HFFc6 (cell line): Measurements from ENCODE around the gene UQCR10. TPM values are rescaled to one million over a fixed set of nuclear protein-coding genes. Genes with fewer than 3 reads are reported as not detected.

Experiments
- DNase-seq: peaks from one replicate; pipeline ENCODE4 v3.0.0-alpha.2; 2018
- H3K27ac Mint-ChIP-seq: 2 replicates; pipeline ENCODE4 v1.8.0; 2020; ENCODE audit warnings: mild to moderate bottlenecking, mixed read lengths
- H3K27me3 Mint-ChIP-seq: 2 replicates; pipeline ENCODE4 v1.8.0; 2021; ENCODE audit warnings: mild to moderate bottlenecking, moderate library complexity, mixed read lengths; ENCODE audit not compliant: insufficient read depth
- H3K36me3 Mint-ChIP-seq: 2 replicates; pipeline ENCODE4 v1.8.0; 2021; ENCODE audit warnings: low read depth, mixed read lengths
- H3K4me1 Mint-ChIP-seq: 2 replicates; pipeline ENCODE4 v1.8.0; 2020; ENCODE audit warnings: low read depth, mixed read lengths
- H3K4me3 Mint-ChIP-seq: 2 replicates; pipeline ENCODE4 v1.8.0; 2020; ENCODE audit warnings: mild to moderate bottlenecking, moderate library complexity, mixed read lengths
- H3K9me3 Mint-ChIP-seq: 2 replicates; pipeline ENCODE4 v1.8.0; 2020; ENCODE audit warnings: mild to moderate bottlenecking, mixed read lengths
- total RNA-seq, 6 experiments: library from RNA; stranded (reverse); fragmentation: NEBNext Ultra II Directional; extraction: Animal tissue kit (Norgen Biotek cat#: 25700); gene quantifications; 2 replicates in 1 of 6; 3 replicates in 5 of 6; pipeline ENCODE4 v1.2.3, GENCODE V29; 2021
- TF ChIP-seq, protein P1 (sequence below): fragments of 200-600 bp; sonication (generic); IDR thresholded peaks from 2 replicates; pipeline ENCODE4 v1.5.0; 2021; ENCODE audit warnings: antibody characterized with exemption, mild to moderate bottlenecking

UQCR10 gene
- total RNA-seq, 6 experiments from 2014 or later = 137 to 153 (median 150) TPM

- Mint-ChIP-seq H3K36me3 (peaks cover 11% of the 10 kb centered on the region; the same call in 1 of the 2 replicates), H3K27ac (peak within 1 kb of the TSS; percentile 95), H3K27me3 (no peaks in the 10 kb centered on the region; the same call in 1 of the 2 replicates), H3K4me1 (peaks cover 28% of the 10 kb centered on the region), H3K4me3 (peak within 1 kb of the TSS; percentile 100), H3K9me3 (no peaks in the 10 kb centered on the region)
- TF ChIP-seq, protein P1, sequence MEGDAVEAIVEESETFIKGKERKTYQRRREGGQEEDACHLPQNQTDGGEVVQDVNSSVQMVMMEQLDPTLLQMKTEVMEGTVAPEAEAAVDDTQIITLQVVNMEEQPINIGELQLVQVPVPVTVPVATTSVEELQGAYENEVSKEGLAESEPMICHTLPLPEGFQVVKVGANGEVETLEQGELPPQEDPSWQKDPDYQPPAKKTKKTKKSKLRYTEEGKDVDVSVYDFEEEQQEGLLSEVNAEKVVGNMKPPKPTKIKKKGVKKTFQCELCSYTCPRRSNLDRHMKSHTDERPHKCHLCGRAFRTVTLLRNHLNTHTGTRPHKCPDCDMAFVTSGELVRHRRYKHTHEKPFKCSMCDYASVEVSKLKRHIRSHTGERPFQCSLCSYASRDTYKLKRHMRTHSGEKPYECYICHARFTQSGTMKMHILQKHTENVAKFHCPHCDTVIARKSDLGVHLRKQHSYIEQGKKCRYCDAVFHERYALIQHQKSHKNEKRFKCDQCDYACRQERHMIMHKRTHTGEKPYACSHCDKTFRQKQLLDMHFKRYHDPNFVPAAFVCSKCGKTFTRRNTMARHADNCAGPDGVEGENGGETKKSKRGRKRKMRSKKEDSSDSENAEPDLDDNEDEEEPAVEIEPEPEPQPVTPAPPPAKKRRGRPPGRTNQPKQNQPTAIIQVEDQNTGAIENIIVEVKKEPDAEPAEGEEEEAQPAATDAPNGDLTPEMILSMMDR = no peak
- peak; percentile 97 for DNase-seq
Measured at GRCh38 chr22:29766632-29767170, 468 bp upstream of the UQCR10 start, which contains the start of gene ZMAT5. Gene ZMAT5, minus strand, starts transcription at chr22:29767007. Its CDS starts 18,463 bp downstream, at chr22:29748544.

DNA sequence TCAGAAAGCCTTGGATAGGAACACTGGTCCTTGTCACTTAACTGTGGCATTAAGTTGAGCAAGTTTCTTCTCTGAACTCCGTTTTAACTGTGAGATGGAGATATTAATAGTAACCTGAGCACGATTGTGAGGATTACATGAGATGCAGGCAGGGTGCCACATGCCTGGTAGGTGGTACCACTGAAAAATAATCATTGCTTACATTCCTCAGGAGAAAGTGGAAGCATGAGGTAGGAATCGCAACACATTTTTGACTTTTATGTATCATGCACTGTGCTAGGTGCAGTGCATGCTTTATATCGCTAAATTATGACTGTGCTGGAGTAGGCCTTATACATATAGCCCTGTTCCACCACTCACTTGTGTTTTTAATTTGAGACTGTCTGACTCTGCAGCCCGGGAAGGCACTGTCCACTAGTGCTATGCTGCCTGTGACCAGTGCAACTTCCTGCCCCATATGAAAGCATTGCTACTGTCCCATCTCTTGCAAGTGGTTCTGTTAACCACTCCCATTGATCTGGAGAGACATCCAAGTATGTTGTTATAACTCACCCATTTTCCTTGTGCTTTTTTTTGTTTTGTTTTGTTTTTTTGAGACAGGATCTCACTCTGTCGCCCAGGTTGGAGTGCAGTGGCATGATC lies 1.0 kb downstream of the UQCR10 start:
- H3K27me3 Mint-ChIP-seq = no peaks in the 10 kb centered on the region; the same call in 1 of the 2 replicates
- peaks cover 41% of the 10 kb centered on the region for H3K4me1 Mint-ChIP-seq
- TF ChIP-seq, protein P1 = no peak
- DNase-seq = peak; percentile 24
- H3K27ac Mint-ChIP-seq = peak overlapping the region; percentile 95
- no peaks in the 10 kb centered on the region for H3K9me3 Mint-ChIP-seq
- H3K36me3 Mint-ChIP-seq = peaks cover 11% of the 10 kb centered on the region; the same call in 1 of the 2 replicates
- H3K4me3 Mint-ChIP-seq = peak overlapping the region; percentile 100

GRCh38 chr22:29769723-29770321 lies 2.7 kb downstream of the UQCR10 start:
- Mint-ChIP-seq H3K4me1 (peaks cover 46% of the 10 kb centered on the region), H3K27ac (no peak overlapping the region), H3K4me3 (no peak overlapping the region), H3K36me3 (peaks cover 11% of the 10 kb centered on the region; the same call in 1 of the 2 replicates), H3K9me3 (no peaks in the 10 kb centered on the region), H3K27me3 (peaks cover 2% of the 10 kb centered on the region; the same call in 1 of the 2 replicates)
- TF ChIP-seq, protein P1 = no peak
- DNase-seq = no peak

DNA sequence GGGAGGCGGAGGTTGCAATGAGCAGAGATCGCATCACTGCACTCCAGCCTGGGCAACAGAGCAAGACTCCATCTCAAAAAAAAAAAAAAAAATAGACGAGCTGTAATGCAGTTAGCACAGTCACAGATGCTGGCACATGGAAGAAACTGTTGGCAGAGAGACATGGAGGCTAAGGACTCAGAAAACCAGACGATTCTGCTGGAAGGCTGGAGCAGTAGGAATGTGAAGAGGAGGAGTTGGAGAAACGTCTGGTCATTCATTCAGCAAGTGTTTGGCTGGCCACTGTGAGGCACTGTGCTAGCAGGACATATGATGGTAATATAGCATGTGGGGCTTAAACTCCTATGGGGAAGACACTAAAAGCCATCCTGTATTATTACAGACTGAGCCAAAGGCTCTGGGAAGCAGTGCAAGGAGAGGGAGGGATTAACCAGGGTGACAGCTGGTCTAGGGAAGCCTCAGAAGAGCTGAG lies 5.0 kb downstream of the UQCR10 start:
- Mint-ChIP-seq H3K4me3 (no peak overlapping the region), H3K27ac (peak overlapping the region; percentile 76), H3K36me3 (peaks cover 11% of the 10 kb centered on the region; the same call in 1 of the 2 replicates), H3K4me1 (peaks cover 32% of the 10 kb centered on the region), H3K9me3 (no peaks in the 10 kb centered on the region), H3K27me3 (peaks cover 2% of the 10 kb centered on the region; the same call in 1 of the 2 replicates)
- DNase-seq = peak; percentile 84
- TF ChIP-seq, protein P1 = peak; percentile 76

DNA sequence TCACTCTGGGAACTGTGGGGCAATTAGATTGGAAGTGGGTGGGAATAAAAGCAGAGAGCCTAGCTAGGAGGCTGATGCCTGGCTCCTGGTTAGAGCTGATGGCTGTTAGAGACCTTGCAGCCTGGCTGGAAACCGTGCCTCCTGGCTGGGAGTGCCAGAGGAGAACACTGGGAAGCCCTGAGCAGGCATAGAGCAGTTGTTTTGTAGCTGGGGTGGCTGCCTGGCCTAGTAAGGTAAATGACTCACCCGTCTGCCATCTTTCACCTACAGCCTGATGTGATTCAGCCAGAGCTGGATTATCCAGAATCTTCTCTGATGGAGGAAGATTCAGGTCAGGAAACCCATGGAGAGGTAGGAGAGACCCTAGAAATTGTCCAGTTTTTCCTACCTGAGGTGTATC lies 6.1 kb downstream of the UQCR10 start:
- Mint-ChIP-seq H3K4me3 (no peak overlapping the region), H3K27ac (peak overlapping the region; percentile 73), H3K27me3 (peaks cover 2% of the 10 kb centered on the region; the same call in 1 of the 2 replicates), H3K9me3 (no peaks in the 10 kb centered on the region), H3K36me3 (peaks cover 7% of the 10 kb centered on the region; the same call in 1 of the 2 replicates), H3K4me1 (peaks cover 32% of the 10 kb centered on the region)
- TF ChIP-seq, protein P1 = no peak
- DNase-seq = peak; percentile 52
